ENCODE results near the gene DES.
A peak's percentile ranks its signal among the peaks of the same experiment; 100 is the strongest.

DES gene

GRCh38 chr2:219419331-219420197 lies 1.4 kb downstream of the DES start:
- no peak for DNase-seq (ENCODE audit: low spot score)

GRCh38 chr2:219420687-219421086 lies 2.5 kb downstream of the DES start:
- no peak for DNase-seq (ENCODE audit: low spot score)

DNA sequence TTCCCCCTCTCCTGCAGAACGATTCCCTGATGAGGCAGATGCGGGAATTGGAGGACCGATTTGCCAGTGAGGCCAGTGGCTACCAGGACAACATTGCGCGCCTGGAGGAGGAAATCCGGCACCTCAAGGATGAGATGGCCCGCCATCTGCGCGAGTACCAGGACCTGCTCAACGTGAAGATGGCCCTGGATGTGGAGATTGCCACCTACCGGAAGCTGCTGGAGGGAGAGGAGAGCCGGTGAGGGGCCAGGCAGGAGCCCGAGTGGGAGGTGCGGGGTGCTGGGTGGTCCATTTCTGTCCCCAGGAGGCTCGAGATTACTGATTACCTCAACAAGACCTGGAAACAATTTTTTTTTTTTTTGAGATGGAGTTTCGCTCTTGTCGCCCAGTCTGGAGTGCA lies 3.1 kb downstream of the DES start:
- DNase-seq (ENCODE audit: low spot score) = no peak

GRCh38 chr2:219422952-219423534 lies 4.9 kb downstream of the DES start:
- no peak for DNase-seq (ENCODE audit: low spot score)

DNA sequence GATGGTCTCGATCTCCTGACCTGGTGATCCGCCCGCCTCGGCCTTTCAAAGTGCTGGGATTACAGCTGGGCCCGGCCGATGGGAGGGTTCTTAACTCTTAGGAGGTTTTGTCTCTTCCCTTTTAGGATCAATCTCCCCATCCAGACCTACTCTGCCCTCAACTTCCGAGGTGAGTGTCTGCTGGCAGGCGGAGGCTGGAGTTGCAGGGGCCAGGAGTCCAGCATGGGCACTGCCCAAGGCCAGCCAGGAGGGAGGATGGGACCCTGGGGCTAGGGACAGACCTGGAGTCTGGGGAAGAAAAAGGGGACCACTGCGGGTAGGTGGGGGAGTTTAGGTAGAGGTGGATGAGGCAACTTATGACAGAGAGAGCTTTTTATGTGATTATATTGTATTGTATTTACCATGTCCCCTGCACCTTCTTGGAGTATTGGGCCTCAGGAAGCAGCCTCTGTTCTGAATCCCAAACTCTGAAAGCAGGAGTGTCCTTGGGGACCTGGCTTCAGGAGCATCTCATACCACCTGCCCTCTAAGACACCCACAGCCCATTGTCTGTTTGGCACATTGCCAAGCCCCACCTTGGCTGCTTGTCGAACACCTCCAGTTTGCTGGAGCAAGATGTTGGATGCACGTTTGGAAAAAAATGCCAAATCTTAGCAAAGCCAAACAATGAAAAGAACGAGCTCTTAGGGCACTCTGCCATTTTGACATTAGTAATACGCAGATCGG lies 5.6 kb downstream of the DES start:
- no peak for DNase-seq (ENCODE audit: low spot score)

DNA sequence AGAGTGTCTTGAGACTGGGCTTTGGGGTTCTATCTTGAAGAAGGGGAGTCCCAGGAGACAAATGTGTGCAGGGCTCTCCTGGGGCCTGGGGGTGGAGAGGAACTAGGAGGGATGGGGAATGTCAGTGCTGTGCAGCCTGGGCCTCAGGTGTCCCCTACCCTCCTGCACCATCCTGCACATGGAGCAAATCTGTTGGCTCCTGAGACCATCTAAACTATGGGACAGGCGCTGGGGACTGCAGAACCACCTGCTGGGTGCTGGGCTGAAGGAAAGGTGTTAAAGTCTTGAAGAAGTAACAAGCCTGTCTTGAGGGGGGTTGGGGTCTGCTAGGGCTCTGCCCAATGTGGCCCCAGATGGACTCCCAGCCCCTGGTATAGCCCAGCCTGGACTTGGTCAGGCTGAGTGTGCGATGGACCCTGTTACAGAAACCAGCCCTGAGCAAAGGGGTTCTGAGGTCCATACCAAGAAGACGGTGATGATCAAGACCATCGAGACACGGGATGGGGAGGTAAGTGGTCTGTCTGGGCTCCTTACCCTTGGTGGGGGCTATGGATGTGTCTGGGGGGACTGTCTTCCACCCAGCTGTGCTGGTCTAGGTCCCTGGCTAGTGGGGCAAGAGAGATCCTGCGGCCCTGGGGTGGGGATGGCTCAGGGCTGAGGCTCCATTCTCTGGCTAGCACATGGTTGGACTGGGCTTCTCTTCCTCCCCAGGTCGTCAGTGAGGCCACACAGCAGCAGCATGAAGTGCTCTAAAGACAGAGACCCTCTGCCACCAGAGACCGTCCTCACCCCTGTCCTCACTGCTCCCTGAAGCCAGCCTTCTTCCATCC lies 7.3 kb downstream of the DES start:
- no peak for DNase-seq (ENCODE audit: low spot score)

DNA sequence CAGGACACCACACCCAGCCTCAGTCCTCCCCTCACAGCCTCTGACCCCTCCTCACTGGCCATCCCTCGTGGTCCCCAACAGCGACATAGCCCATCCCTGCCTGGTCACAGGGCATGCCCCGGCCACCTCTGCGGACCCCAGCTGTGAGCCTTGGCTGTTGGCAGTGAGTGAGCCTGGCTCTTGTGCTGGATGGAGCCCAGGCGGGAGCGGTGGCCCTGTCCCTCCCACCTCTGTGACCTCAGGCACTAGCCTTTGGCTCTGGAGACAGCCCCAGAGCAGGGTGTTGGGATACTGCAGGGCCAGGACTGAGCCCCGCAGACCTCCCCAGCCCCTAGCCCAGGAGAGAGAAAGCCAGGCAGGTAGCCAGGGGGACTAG lies 7.9 kb downstream of the DES start:
- no peak for DNase-seq (ENCODE audit: low spot score)

GRCh38 chr2:219426534-219427136 lies 8.5 kb downstream of the DES start:
- no peak for DNase-seq (ENCODE audit: low spot score)

DNA sequence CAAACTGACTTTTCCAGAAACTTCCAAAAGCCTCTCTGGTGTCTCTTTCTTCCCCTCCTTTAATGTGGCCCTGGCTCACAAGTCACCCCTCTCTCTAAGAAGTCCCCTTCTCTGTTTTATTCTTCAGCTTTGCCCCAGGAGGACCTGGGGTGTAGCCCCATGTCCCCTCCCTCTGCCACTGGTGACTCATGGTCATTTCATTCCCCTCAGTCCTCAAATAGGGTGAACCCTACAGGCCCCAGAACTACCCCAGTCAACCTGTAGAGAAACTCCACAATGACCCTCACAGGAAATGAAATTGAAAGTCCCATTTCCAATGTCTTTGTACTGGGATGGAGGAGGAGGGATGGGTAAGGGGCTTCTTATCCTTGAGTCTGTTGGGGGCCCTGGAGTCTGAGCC lies 10.3 kb downstream of the DES start:
- DNase-seq (ENCODE audit: low spot score) = no peak

DNA sequence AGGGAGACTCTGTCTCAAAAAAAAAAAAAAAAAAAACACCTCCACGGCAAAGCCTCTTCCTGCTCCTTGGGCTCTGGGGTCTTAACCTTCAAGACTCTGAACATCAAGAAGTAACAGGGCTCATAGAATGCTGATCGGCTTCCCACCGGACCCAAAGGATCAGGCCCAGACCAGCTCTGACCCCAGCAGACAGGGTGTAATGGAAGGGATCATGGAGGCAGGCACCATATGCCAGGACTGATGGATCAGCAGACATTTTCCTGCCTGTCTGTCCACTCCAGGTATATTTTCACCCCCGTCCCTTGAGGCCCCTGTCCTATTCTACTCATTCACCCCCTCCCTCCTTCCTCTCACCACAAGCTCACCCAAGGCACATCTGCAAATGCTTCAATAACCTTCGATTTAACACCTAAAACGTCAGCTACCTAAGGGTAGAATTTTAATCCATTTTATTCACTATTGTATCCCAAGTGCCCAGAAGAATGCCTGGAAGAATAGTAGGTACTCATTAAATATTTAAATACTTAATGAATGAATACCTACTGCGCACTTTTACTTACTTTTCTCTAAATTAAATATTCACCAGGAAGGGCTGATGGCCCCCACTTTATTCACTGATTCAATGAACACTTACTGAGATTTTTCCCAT lies 11.9 kb downstream of the DES start:
- no peak for DNase-seq (ENCODE audit: low spot score)

DNA sequence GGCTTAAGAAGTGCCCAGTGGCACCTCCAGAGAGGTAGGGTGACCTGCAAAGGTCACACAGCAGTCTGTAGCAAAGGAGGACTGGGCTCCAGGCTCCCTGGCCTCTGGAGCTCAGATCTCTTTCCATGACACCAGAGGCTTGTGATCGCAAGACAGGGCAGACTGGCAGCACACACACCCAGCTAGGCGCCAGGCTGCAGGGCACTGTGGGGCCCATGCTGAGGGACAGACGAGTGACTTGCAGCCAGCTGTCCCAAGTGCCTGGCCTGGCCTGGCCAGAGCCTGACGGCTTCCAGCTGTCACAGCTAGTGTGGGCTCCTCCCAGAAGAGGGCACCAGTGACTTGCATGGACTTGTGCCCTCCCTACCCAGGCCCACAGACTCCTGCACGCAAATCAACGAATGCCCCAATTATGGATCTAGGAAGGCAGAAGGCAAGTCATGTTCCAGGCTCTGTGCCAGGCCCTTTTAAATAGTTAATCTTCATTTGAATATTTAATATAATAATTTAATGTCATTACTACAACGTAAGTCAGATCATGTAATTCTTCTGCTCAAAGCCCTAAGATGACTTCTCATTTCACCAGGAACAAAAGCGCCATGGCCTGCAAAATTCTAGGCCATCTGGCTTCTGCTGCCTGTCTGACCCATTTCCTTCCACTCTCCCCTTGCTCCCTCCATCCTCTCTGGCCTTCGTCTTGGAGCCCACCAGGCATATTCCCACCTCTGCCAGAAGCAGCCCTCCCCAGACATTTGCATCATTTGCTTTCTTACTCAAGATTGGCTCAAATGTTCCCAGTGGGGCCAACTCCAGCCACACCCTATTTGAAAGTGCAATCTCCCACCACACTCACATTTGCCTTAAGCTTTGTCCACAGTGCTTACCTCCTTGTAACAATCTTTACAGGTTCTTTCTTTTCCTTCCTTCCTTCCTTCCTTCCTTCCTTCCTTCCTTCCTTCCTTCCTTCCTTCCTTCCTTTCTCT lies 12.7 kb downstream of the DES start:
- DNase-seq (ENCODE audit: low spot score) = peak; percentile 70

DNA sequence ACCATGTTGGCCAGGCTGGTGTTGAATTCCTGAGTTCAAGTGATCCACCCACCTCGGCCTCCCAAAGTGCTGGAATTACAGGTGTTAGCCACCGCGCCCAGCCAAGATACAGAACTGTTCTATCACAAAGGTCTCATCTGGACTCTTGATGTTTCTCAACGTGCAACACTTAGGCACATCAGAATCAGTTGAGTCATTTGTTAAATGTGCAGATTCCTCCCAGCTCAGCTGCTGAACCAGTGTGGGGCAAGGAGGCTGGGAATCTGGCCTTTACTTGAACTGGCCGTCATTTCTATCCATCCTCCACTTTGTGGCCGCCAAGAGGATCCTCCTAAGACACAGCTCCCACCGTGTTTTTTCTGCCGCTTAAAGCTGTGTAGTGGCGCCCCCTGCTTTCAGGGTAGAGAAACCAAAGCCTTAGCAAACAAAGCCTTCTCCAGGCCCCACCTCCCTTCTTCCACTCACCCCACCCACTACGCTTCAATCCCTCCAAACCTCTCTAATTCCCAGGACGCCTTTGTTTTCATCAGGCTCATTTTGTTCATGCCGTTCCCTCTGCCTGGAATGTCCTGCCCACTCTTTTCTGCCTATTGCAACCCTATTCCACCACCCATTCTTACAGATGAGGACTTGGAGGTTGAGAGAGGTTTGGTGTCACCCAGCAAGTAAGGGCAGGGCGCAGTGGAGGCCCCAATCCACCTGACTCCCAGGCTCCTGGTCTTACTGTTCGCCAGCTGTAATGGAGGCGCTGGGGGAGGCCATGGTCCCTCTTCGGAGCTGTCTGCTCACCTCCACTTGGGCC lies 15.7 kb downstream of the DES start:
- peak; percentile 48 for DNase-seq (ENCODE audit: low spot score)

- DNase-seq (ENCODE audit: low spot score) = no peak
Observed at GRCh38 chr2:219434468-219434717, 16.2 kb downstream of the DES start.

- DNase-seq (ENCODE audit: low spot score) = peak; percentile 57
Observed at GRCh38 chr2:219434718-219435525, 16.7 kb downstream of the DES start, which contains the start of gene SPEG. TSS of gene SPEG (plus strand) at chr2:219434843. CDS start at chr2:219434978, 135 bp downstream.

GRCh38 chr2:219435701-219436100 lies 17.5 kb downstream of the DES start:
- no peak for DNase-seq (ENCODE audit: low spot score)

DNA sequence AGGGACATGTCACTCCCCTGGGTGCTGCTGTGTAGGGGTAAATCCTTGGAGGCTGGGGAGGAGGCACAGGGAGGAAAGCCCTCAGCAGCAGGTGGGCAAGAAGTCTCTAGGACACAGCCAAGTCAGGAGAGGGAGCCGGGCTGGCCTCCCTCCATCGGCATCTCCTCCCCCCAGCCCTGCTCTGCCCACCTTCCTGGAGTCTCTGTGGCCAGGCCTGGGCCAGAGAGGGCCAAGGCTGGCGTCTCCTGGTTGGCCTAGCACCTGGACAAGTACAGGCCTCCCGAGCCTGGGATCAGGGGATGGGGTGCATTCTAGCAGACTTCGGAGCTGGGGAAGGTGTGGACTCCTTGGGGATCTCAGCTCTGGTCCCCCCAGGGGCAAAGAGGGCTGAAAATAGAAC lies 18.3 kb downstream of the DES start:
- DNase-seq (ENCODE audit: low spot score) = no peak

DNA sequence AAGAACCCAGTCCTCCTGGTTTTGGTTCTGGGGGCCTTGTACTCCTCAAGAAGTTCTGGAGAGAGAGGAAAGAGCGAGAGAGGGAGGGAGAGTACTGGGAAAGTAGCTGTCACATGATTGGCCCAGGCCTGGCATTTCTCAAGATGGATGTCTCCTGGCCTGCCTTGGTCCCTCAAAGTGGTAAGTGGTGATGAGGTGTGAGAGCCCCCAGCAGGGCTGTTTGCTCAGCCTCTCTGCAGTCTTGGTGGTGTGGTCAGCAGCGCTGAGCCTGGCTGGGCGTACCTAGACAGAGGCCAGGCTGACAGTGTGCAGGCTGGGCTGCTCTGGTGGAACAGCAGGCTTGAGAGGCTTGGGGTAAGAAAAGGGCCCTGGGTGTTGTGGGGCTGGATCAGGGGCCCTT lies 19.0 kb downstream of the DES start:
- no peak for DNase-seq (ENCODE audit: low spot score)

DNA sequence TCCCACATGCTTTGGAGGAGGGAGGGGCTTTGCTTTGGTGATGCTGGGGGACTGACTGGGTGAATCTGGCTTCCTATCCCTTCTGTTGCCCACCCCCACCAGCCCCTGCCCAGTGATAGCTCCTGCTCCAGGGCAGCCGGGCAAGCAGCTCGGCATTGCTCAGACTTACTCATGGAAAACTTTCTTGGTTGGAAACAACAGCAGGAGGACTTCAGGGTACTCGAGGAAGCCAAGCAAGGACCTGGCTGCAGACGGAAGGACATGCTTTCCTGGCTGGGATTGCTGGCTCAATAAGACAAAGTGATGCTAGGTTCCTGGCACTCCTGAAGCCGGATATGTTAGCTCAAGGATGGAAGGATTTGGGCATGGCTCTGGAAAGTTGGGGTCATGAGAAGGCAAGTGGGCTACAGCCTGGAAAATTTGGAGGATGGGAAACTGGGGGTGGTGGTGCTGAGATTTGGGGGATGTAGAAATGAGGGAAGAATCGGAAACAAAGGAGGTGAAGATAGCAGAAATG lies 19.6 kb downstream of the DES start:
- no peak for DNase-seq (ENCODE audit: low spot score)

Data from AG20443 (cell line).